DND-41 (cell line): ENCODE data around the gene C6orf118.

Experiments used
- EZH2 ChIP-seq: IDR thresholded peaks from 3 replicates; pipeline ENCODE4 v1.6.1; 2012; ENCODE audit warnings: borderline replicate concordance, low read depth, mild to moderate bottlenecking, moderate library complexity, low read length, inconsistent platforms; ENCODE audit not compliant: severe bottlenecking
- TF ChIP-seq, protein P1 (sequence below): IDR thresholded peaks from 2 replicates; pipeline ENCODE4 v1.5.1; 2012; ENCODE audit warnings: borderline replicate concordance, low read length, moderate library complexity, mild to moderate bottlenecking; ENCODE audit not compliant: poor library complexity, severe bottlenecking; ENCODE audit errors: extremely low read depth

GRCh38 chr6:165260462-165260861, 48.9 kb downstream of the C6orf118 start:
- TF ChIP-seq EZH2, result no peak
- TF ChIP-seq, protein P1, sequence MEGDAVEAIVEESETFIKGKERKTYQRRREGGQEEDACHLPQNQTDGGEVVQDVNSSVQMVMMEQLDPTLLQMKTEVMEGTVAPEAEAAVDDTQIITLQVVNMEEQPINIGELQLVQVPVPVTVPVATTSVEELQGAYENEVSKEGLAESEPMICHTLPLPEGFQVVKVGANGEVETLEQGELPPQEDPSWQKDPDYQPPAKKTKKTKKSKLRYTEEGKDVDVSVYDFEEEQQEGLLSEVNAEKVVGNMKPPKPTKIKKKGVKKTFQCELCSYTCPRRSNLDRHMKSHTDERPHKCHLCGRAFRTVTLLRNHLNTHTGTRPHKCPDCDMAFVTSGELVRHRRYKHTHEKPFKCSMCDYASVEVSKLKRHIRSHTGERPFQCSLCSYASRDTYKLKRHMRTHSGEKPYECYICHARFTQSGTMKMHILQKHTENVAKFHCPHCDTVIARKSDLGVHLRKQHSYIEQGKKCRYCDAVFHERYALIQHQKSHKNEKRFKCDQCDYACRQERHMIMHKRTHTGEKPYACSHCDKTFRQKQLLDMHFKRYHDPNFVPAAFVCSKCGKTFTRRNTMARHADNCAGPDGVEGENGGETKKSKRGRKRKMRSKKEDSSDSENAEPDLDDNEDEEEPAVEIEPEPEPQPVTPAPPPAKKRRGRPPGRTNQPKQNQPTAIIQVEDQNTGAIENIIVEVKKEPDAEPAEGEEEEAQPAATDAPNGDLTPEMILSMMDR, result no peak
